A549 (cell line): Measurements from ENCODE around the gene TAC3.

Experiments
- NR3C1 ChIP-seq: fragments of >200 bp; sonication (Bioruptor Twin); formaldehyde crosslinking; IDR thresholded peaks from 3 replicates; pipeline ENCODE4 v1.6.1; 2017
- POLR2AphosphoS2 ChIP-seq: conservative IDR thresholded peaks from 2 replicates; pipeline ENCODE4 v1.6.1; 2012; ENCODE audit warnings: low read length, improper control_type of control experiment, inconsistent platforms
- SREBF2 ChIP-seq: fragments of 450-650 bp; IDR thresholded peaks from 2 replicates; pipeline ENCODE4 v1.6.1; 2014; ENCODE audit warnings: mild to moderate bottlenecking, moderate library complexity
- TF ChIP-seq, protein P1 (sequence below): fragments of >200 bp; sonication (Bioruptor Twin); formaldehyde crosslinking; IDR thresholded peaks from 3 replicates; pipeline ENCODE4 v1.5.1; 2016
- TF ChIP-seq, protein P2 (sequence below): fragments of 150-350 bp; IDR thresholded peaks from 2 replicates; pipeline ENCODE4 v1.6.1; 2014; ENCODE audit warnings: low read depth, mild to moderate bottlenecking, low read length

- TF ChIP-seq, protein P1, sequence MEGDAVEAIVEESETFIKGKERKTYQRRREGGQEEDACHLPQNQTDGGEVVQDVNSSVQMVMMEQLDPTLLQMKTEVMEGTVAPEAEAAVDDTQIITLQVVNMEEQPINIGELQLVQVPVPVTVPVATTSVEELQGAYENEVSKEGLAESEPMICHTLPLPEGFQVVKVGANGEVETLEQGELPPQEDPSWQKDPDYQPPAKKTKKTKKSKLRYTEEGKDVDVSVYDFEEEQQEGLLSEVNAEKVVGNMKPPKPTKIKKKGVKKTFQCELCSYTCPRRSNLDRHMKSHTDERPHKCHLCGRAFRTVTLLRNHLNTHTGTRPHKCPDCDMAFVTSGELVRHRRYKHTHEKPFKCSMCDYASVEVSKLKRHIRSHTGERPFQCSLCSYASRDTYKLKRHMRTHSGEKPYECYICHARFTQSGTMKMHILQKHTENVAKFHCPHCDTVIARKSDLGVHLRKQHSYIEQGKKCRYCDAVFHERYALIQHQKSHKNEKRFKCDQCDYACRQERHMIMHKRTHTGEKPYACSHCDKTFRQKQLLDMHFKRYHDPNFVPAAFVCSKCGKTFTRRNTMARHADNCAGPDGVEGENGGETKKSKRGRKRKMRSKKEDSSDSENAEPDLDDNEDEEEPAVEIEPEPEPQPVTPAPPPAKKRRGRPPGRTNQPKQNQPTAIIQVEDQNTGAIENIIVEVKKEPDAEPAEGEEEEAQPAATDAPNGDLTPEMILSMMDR, result no peak
- TF ChIP-seq SREBF2 (no peak), NR3C1 (no peak), POLR2AphosphoS2 (no peak)
- TF ChIP-seq, protein P2, sequence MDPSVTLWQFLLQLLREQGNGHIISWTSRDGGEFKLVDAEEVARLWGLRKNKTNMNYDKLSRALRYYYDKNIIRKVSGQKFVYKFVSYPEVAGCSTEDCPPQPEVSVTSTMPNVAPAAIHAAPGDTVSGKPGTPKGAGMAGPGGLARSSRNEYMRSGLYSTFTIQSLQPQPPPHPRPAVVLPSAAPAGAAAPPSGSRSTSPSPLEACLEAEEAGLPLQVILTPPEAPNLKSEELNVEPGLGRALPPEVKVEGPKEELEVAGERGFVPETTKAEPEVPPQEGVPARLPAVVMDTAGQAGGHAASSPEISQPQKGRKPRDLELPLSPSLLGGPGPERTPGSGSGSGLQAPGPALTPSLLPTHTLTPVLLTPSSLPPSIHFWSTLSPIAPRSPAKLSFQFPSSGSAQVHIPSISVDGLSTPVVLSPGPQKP, result no peak
These were observed 29.3 kb downstream of the TAC3 start for GRCh38 chr12:56987011-56987410.
